MM.1S (cell line): ENCODE results near the gene NOS1.

Source experiments
- DNase-seq: peaks from one replicate; pipeline ENCODE4 v3.0.0-alpha.2; 2015
- H2AFZ ChIP-seq: fragments of 300-600 bp; sonication (generic); 2 replicates; pipeline ENCODE4 v1.6.0; 2016; ENCODE audit warnings: antibody characterized with exemption, low read length
- H3F3A ChIP-seq: fragments of 300-600 bp; sonication (generic); 2 replicates; pipeline ENCODE4 v1.6.1; 2016; ENCODE audit warnings: mild to moderate bottlenecking, antibody characterized with exemption, low read length, moderate library complexity, mixed read lengths; ENCODE audit not compliant: insufficient read depth
- H3K27ac ChIP-seq: fragments of 300-600 bp; sonication (generic); 2 replicates; pipeline ENCODE4 v1.5.1; 2016; ENCODE audit warnings: mild to moderate bottlenecking, low read length
- H3K27me3 ChIP-seq: fragments of 300-600 bp; sonication (generic); replicated peaks from 2 replicates; pipeline ENCODE4 v1.6.0; 2016; ENCODE audit warnings: low read length; ENCODE audit not compliant: insufficient read depth
- H3K36me3 ChIP-seq: fragments of 300-600 bp; sonication (generic); replicated peaks from 2 replicates; pipeline ENCODE4 v1.6.1; 2016; ENCODE audit warnings: mild to moderate bottlenecking, low read length, mixed read lengths; ENCODE audit not compliant: insufficient read depth
- H3K4me1 ChIP-seq: fragments of 300-600 bp; sonication (generic); 2 replicates; pipeline ENCODE4 v1.6.1; 2016; ENCODE audit warnings: low read length, mixed read lengths
- H3K4me2 ChIP-seq: fragments of 300-600 bp; sonication (generic); 2 replicates; pipeline ENCODE4 v1.6.0; 2016; ENCODE audit warnings: low read depth, low read length
- H3K4me3 ChIP-seq: fragments of 300-600 bp; sonication (generic); 2 replicates; pipeline ENCODE4 v1.5.1; 2016; ENCODE audit warnings: low read length, mixed read lengths
- H3K79me2 ChIP-seq: fragments of 300-600 bp; sonication (generic); 2 replicates; pipeline ENCODE4 v1.6.1; 2016; ENCODE audit warnings: mixed run types, low read length, mixed read lengths
- H3K9ac ChIP-seq: fragments of 300-600 bp; sonication (generic); 2 replicates; pipeline ENCODE4 v1.6.1; 2016; ENCODE audit warnings: low read length, mixed read lengths
- H3K9me2 ChIP-seq: fragments of 300-600 bp; sonication (generic); replicated peaks from 2 replicates; pipeline ENCODE4 v1.6.1; 2016; ENCODE audit warnings: mild to moderate bottlenecking, low read length, mixed read lengths; ENCODE audit not compliant: insufficient read depth
- H3K9me3 ChIP-seq: fragments of 300-600 bp; sonication (generic); replicated peaks from 2 replicates; pipeline ENCODE4 v1.6.1; 2016; ENCODE audit warnings: mild to moderate bottlenecking, low read length, mixed read lengths; ENCODE audit not compliant: insufficient read depth
- H4K20me1 ChIP-seq: fragments of 300-600 bp; sonication (generic); 2 replicates; pipeline ENCODE4 v1.6.1; 2016; ENCODE audit warnings: mild to moderate bottlenecking, low read length, moderate library complexity, mixed read lengths; ENCODE audit not compliant: insufficient read depth
- EZH2 ChIP-seq: fragments of 300-600 bp; sonication (generic); optimal IDR thresholded peaks from 2 replicates; pipeline ENCODE3; 2017; ENCODE audit warnings: low read depth, mild to moderate bottlenecking, antibody characterized with exemption, low read length, mixed read lengths
- EZH2phosphoT487 ChIP-seq: fragments of 300-600 bp; sonication (generic); IDR thresholded peaks from 2 replicates; pipeline ENCODE4 v1.6.1; 2018; ENCODE audit warnings: antibody characterized with exemption, low read length
- TF ChIP-seq, protein P1 (sequence below): fragments of 300-600 bp; sonication (generic); IDR thresholded peaks from 2 replicates; pipeline ENCODE4 v1.5.1; 2016; ENCODE audit warnings: antibody characterized with exemption, low read length, mixed read lengths

The NOS1 gene

DNA sequence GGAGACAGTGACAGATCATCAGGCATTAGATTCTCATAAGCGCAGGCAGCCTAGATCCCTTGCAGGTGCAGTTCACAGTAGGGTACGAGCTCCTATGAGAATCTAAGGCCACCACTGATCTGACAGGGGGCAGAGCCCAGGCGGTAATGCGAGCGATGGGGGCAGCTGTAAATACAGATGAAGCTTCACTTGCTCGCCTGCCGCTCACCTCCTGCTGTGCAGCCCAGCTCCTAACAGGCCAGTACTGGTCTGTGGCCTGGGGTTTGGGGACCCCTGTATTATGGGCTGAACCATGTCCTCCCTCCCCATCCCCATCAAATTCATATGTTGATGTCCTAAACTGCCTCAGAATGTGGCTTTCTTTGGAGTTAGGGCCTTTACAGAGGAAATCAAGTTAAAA, 63.2 kb downstream of the NOS1 start:
- Histone ChIP-seq H3K4me1 (no peaks in the 10 kb centered on the region), H4K20me1 (no peaks in the 10 kb centered on the region), H3K4me3 (no peak overlapping the region), H3K27me3 (no peaks in the 10 kb centered on the region), H2AFZ (no peak overlapping the region), H3K4me2 (no peak overlapping the region), H3K9me2 (no peaks in the 10 kb centered on the region), H3K9ac (no peak overlapping the region), H3K79me2 (no peaks in the 10 kb centered on the region), H3K27ac (no peak overlapping the region), H3K9me3 (no peaks in the 10 kb centered on the region), H3F3A (no peaks in the 10 kb centered on the region), H3K36me3 (no peaks in the 10 kb centered on the region)
- TF ChIP-seq, protein P1, sequence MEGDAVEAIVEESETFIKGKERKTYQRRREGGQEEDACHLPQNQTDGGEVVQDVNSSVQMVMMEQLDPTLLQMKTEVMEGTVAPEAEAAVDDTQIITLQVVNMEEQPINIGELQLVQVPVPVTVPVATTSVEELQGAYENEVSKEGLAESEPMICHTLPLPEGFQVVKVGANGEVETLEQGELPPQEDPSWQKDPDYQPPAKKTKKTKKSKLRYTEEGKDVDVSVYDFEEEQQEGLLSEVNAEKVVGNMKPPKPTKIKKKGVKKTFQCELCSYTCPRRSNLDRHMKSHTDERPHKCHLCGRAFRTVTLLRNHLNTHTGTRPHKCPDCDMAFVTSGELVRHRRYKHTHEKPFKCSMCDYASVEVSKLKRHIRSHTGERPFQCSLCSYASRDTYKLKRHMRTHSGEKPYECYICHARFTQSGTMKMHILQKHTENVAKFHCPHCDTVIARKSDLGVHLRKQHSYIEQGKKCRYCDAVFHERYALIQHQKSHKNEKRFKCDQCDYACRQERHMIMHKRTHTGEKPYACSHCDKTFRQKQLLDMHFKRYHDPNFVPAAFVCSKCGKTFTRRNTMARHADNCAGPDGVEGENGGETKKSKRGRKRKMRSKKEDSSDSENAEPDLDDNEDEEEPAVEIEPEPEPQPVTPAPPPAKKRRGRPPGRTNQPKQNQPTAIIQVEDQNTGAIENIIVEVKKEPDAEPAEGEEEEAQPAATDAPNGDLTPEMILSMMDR: no peak
- TF ChIP-seq EZH2 (no peak), EZH2phosphoT487 (no peak)
- no peak for DNase-seq

DNA sequence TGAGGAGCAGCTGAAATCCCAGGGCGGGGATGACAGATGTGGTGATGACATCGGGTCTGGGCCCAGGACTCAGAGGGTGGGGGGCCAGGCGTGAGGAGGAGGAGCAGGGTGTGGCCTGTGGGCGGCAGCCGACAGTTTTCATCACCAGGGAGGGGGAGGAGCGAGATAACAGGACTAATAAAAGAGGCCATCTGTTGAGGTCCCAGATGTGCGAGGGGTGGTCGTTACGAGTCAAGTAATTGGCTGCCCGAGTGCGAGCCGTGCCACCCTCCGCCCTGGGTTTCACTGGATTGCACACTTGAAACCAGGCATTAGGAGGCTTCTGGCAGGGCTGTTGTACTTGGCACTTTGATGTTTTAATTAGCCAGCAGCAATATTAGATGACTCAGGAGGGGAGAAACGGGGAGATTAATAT, 67.2 kb downstream of the NOS1 start:
- H3K4me3 ChIP-seq: no peak overlapping the region
- H3K27me3 ChIP-seq: no peaks in the 10 kb centered on the region
- no peak overlapping the region for H3K9ac ChIP-seq
- no peak overlapping the region for H3K27ac ChIP-seq
- no peak for DNase-seq
- no peaks in the 10 kb centered on the region for H3K9me2 ChIP-seq
- H3K4me1 ChIP-seq: no peaks in the 10 kb centered on the region
- H4K20me1 ChIP-seq: no peaks in the 10 kb centered on the region
- TF ChIP-seq EZH2: no peak
- TF ChIP-seq EZH2phosphoT487: no peak
- TF ChIP-seq, protein P1: no peak
- no peaks in the 10 kb centered on the region for H3K9me3 ChIP-seq
- H2AFZ ChIP-seq: no peak overlapping the region
- no peaks in the 10 kb centered on the region for H3F3A ChIP-seq
- H3K79me2 ChIP-seq: no peaks in the 10 kb centered on the region
- no peak overlapping the region for H3K4me2 ChIP-seq
- no peaks in the 10 kb centered on the region for H3K36me3 ChIP-seq

DNA sequence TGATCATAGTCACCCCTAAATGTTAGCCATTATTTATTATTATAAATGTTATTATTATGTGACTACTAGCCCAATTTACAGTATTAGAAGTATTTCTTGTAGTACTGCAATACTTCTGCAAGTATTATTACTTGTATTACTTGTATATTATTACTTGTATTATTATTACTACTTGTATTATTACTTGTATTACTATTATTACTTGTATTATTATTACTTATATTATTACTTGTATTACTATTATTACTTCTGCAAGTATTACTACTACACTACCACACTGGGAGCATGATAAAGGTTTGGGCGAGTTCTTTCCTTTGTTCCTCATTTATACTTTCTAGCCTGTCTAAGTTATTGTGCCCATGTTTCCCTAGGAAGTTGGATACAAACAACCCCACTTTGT, 67.9 kb downstream of the NOS1 start:
- Histone ChIP-seq H3K79me2 (no peaks in the 10 kb centered on the region), H4K20me1 (no peaks in the 10 kb centered on the region), H3K4me1 (no peaks in the 10 kb centered on the region), H2AFZ (no peak overlapping the region), H3K27ac (no peak overlapping the region), H3K9ac (no peak overlapping the region), H3K27me3 (no peaks in the 10 kb centered on the region), H3K4me3 (no peak overlapping the region), H3K9me2 (no peaks in the 10 kb centered on the region), H3K36me3 (no peaks in the 10 kb centered on the region), H3K4me2 (no peak overlapping the region), H3F3A (no peaks in the 10 kb centered on the region), H3K9me3 (no peaks in the 10 kb centered on the region)
- no peak for DNase-seq
- TF ChIP-seq, protein P1: no peak
- TF ChIP-seq EZH2: no peak
- TF ChIP-seq EZH2phosphoT487: no peak
